ENCODE data around the gene RELT.

RELT gene

GRCh38 chr11:73394416-73395296, 18.5 kb downstream of the RELT start:
- Histone ChIP-seq H3K27ac (no peak overlapping the region), H3K4me3 (ENCODE audit: low read depth, low read length) (no peak overlapping the region), H3K27me3 (ENCODE audit: insufficient read depth, low read depth, severe bottlenecking) (no peaks in the 10 kb centered on the region), H3K36me3 (peaks cover 52% of the 10 kb centered on the region), H3K9me3 (ENCODE audit: severe bottlenecking) (no peaks in the 10 kb centered on the region)
- TF ChIP-seq, protein P1, sequence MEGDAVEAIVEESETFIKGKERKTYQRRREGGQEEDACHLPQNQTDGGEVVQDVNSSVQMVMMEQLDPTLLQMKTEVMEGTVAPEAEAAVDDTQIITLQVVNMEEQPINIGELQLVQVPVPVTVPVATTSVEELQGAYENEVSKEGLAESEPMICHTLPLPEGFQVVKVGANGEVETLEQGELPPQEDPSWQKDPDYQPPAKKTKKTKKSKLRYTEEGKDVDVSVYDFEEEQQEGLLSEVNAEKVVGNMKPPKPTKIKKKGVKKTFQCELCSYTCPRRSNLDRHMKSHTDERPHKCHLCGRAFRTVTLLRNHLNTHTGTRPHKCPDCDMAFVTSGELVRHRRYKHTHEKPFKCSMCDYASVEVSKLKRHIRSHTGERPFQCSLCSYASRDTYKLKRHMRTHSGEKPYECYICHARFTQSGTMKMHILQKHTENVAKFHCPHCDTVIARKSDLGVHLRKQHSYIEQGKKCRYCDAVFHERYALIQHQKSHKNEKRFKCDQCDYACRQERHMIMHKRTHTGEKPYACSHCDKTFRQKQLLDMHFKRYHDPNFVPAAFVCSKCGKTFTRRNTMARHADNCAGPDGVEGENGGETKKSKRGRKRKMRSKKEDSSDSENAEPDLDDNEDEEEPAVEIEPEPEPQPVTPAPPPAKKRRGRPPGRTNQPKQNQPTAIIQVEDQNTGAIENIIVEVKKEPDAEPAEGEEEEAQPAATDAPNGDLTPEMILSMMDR (IDR thresholded peaks at IDR 0.05; ENCODE audit: low read depth, low read length): no peak
- DNase-seq: no peak

- no peaks in the 10 kb centered on the region for H3K9me3 ChIP-seq (ENCODE audit: severe bottlenecking)
- no peak overlapping the region for H3K27ac ChIP-seq
- DNase-seq: no peak
- H3K27me3 ChIP-seq (ENCODE audit: insufficient read depth, low read depth, severe bottlenecking): no peaks in the 10 kb centered on the region
- TF ChIP-seq, protein P1 (IDR thresholded peaks at IDR 0.05; ENCODE audit: low read depth, low read length): no peak
- H3K36me3 ChIP-seq: peaks cover 52% of the 10 kb centered on the region
- no peak overlapping the region for H3K4me3 ChIP-seq (ENCODE audit: low read depth, low read length)
Observed at GRCh38 chr11:73395297-73396208, 19.4 kb downstream of the RELT start.

DNA sequence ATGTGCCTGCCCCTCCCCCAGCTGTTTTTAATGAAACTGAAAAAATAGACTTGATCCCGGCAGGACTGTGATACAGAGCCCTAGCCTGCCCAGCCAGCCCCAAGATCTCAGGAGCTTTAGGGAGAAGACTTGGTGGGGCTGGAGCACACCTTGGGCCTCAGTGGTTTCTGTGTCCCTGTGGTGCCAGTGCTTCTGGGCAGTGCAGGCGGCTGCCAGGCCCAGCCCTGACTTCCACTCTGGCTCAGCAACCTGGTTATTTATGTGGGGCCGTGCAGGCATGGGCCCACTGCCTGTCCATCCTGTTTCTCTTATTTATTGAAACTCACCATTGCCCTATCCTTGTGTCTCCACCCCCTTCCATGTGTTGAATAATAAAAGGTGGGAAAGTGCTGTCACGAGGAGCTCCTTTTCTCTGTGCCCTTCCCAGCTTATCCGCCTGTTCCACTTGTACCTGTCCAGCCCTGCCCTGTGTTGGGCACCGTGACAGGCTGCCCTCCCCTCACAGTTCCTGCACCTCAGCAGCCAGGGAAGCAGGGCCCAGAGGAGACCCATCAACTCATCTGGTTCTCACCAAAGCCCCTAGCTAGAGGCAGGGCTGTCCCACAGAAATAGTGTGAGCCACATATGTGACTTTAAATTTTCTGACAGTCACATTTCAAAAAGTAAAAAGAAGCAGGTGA, 20.2 kb downstream of the RELT start:
- H3K27ac ChIP-seq: no peak overlapping the region; the same call in 1 of the 2 replicates
- TF ChIP-seq, protein P1 (IDR thresholded peaks at IDR 0.05; ENCODE audit: low read depth, low read length): no peak
- peaks cover 48% of the 10 kb centered on the region for H3K36me3 ChIP-seq

DNA sequence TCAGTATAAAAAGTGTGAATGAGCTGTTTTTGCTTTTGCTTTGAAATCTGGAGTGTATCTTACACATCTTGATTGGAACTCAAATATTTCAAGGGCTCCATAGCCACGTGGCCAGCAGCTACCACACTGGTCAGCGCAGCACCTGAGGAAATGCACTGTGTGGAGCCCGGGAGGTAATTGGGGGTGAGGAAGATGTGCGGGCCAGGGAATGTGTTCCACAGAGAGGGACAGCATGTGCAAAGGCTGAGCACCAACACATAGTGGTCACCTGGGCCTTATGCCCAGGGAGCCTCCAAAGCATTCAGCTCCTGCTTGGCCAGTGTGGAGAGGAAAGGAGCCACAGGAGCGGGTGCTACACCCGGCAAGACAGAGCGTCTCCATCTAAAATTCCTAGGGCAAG, 20.8 kb downstream of the RELT start:
- no peak for DNase-seq
- Histone ChIP-seq H3K4me3 (ENCODE audit: low read depth, low read length) (no peak overlapping the region), H3K9me3 (ENCODE audit: severe bottlenecking) (no peaks in the 10 kb centered on the region), H3K27ac (no peak overlapping the region), H3K36me3 (peaks cover 48% of the 10 kb centered on the region), H3K27me3 (ENCODE audit: insufficient read depth, low read depth, severe bottlenecking) (no peaks in the 10 kb centered on the region)
- TF ChIP-seq, protein P1 (IDR thresholded peaks at IDR 0.05; ENCODE audit: low read depth, low read length): no peak

More for the DNA sequence above, 20.2 kb downstream of the RELT start:
- no peak for DNase-seq
- no peaks in the 10 kb centered on the region for H3K9me3 ChIP-seq (ENCODE audit: severe bottlenecking)
- H3K4me3 ChIP-seq (ENCODE audit: low read depth, low read length): no peak overlapping the region
- H3K27me3 ChIP-seq (ENCODE audit: insufficient read depth, low read depth, severe bottlenecking): no peaks in the 10 kb centered on the region

DNA sequence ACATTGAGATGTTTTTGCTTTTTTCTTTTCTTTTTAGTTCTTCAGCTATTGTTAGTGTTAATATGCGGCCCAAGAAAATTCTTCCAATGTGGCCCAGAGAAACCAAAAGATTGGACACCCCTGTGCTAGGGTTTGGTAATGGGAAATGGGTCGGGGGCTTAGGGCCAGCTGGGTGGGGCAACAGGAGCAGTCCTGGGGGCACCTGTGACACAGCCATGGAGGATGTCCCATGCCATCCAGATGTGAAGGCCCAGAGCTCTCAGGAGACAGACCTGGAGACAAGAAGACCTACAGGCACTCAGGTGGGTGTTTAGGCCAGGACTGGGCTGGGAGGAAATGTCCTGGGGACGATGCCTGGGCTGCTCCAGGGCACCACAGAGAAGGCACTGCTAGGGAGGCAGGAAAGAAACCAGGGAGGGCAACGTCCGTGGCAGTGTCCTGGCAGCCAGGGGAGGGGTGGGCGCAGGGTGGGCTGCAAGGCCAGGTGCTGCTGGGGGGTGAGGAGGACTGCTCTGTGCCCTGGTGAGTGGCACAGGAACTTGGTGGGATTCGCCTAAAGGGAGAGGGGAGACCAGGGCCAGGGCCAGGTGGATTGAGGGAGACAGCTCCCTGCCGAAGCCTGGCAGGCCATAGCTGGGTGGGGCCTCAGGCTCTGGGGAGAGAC, 21.4 kb downstream of the RELT start:
- Histone ChIP-seq H3K9me3 (ENCODE audit: severe bottlenecking) (no peaks in the 10 kb centered on the region), H3K27me3 (ENCODE audit: insufficient read depth, low read depth, severe bottlenecking) (no peaks in the 10 kb centered on the region), H3K27ac (no peak overlapping the region), H3K36me3 (peaks cover 45% of the 10 kb centered on the region), H3K4me3 (ENCODE audit: low read depth, low read length) (no peak overlapping the region)
- DNase-seq: no peak
- TF ChIP-seq, protein P1 (IDR thresholded peaks at IDR 0.05; ENCODE audit: low read depth, low read length): no peak

All from WERI-Rb-1 (cell line).